ENCODE results near the gene TEX14. TPM values are rescaled to one million over a fixed set of nuclear protein-coding genes. Genes with fewer than 3 reads are reported as not detected.
"Not testable (repeated sequence)": the region's sequence is repeated elsewhere in the genome, so short reads cannot be mapped to it uniquely, and the experiment has no call there.

TEX14 gene
- total and polyA plus RNA-seq, 10 of the 15 experiments (the other 5 are each of a cell fraction or from before 2014, with no cell fraction given), result 0.15 to 1.3 (median 0.66) TPM

GRCh38 chr17:58686980-58687379, 4.9 kb downstream of the TEX14 start (continued):
- TF ChIP-seq ZNF687 (IDR thresholded peaks at IDR 0.05) (no peak), RCOR1 (conservative IDR thresholded peaks at IDR 0.05; ENCODE audit: low read depth, low read length) (no peak), SIN3A (IDR thresholded peaks at IDR 0.05; ENCODE audit: low read depth, low read length) (no peak), RB1 (IDR thresholded peaks at IDR 0.05; ENCODE audit: borderline replicate concordance) (no peak), ZNF622 (IDR thresholded peaks at IDR 0.05) (no peak)

- ChIA-PET RAD21 (ENCODE audit: unreplicated experiment) (interaction anchor here (0.9 kb wide), 1 partner anchor 319 kb away, joined by 6 read pairs; no protein-coding TSS in a partner anchor), CTCF (interaction anchor here (0.6 to 1.4 kb wide), 2 partner anchors 14 to 258 kb away, joined by 3 read pairs; no protein-coding TSS in a partner anchor), POLR2A (interaction anchor here (1.0 kb wide), 1 partner anchor 53 kb away, joined by 3 read pairs; no protein-coding TSS in a partner anchor)
- H3K4me1 ChIP-seq (ENCODE audit: control insufficient read depth, insufficient read depth, low read length); DNase-seq (ENCODE audit: low read depth, low spot score); H3K9me3 ChIP-seq (replicated peaks; ENCODE audit: control insufficient read depth, insufficient read depth, low read length); H3K9ac ChIP-seq (ENCODE audit: control insufficient read depth, insufficient read depth, low read length); SMC1A ChIA-PET (ENCODE audit: uncharacterized antibody, unreplicated experiment); H2AFZ ChIP-seq (ENCODE audit: control insufficient read depth, low read depth, low read length); ATAC-seq; H3K36me3 ChIP-seq (ENCODE audit: control insufficient read depth in 2 of 2, insufficient read depth in 2 of 2, low read length in 1 of 2); H3K27ac ChIP-seq (ENCODE audit: control insufficient read depth, insufficient read depth); H4K20me1 ChIP-seq (ENCODE audit: control insufficient read depth, insufficient read depth); H3K27me3 ChIP-seq (replicated peaks in 1 of 2; ENCODE audit: control insufficient read depth in 2 of 2, insufficient read depth in 2 of 2, low read length in 1 of 2); H3K4me2 ChIP-seq (ENCODE audit: control insufficient read depth, insufficient read depth); in situ Hi-C loops (cut with MboI); BruUV-seq (replicated peaks); H3K79me2 ChIP-seq (ENCODE audit: control insufficient read depth, insufficient read depth, low read length); H3K4me3 ChIP-seq; intact Hi-C loops (cut with micrococcal nuclease; ENCODE audit: unreplicated experiment); FAIRE-seq: not testable (repeated sequence)
- 70% methylated on average over 6 of the region's 6 CpGs for WGBS (ENCODE audit: insufficient coverage, insufficient replicate concordance, low lambda C conversion rate, missing lambda C conversion rate)
These were observed 7.4 kb downstream of the TEX14 start for GRCh38 chr17:58684462-58684861.

Measured in GM12878 (cell line).